ENCODE results near the gene CD81.

The CD81 gene

GRCh38 chr11:2378527-2379210, 1.6 kb downstream of the CD81 start:
- H3K4me3 ChIP-seq (ENCODE audit: low read depth, low read length): peak overlapping the region; percentile 93
- DNase-seq (ENCODE audit: low read depth): no peak
- no peak for TF ChIP-seq CTCF (IDR thresholded peaks at IDR 0.05; ENCODE audit: low read depth, low read length, missing control alignments)

GRCh38 chr11:2379466-2380174, 2.5 kb downstream of the CD81 start:
- DNase-seq (ENCODE audit: low read depth): no peak
- H3K4me3 ChIP-seq (ENCODE audit: low read depth, low read length): peak overlapping the region; percentile 40
- no peak for TF ChIP-seq CTCF (IDR thresholded peaks at IDR 0.05; ENCODE audit: low read depth, low read length, missing control alignments)

GRCh38 chr11:2380396-2380795, 3.3 kb downstream of the CD81 start:
- peak overlapping the region; percentile 40 for H3K4me3 ChIP-seq (ENCODE audit: low read depth, low read length)
- no peak for TF ChIP-seq CTCF (IDR thresholded peaks at IDR 0.05; ENCODE audit: low read depth, low read length, missing control alignments)
- no peak for DNase-seq (ENCODE audit: low read depth)

- peak overlapping the region; percentile 40 for H3K4me3 ChIP-seq (ENCODE audit: low read depth, low read length)
- peak; percentile 51 for DNase-seq (ENCODE audit: low read depth)
- no peak for TF ChIP-seq CTCF (IDR thresholded peaks at IDR 0.05; ENCODE audit: low read depth, low read length, missing control alignments)
These were observed 3.8 kb downstream of the CD81 start for GRCh38 chr11:2380807-2381350.

- no peak overlapping the region for H3K4me3 ChIP-seq (ENCODE audit: low read depth, low read length)
- TF ChIP-seq CTCF (IDR thresholded peaks at IDR 0.05; ENCODE audit: low read depth, low read length, missing control alignments): no peak
These were observed 4.5 kb downstream of the CD81 start for GRCh38 chr11:2381494-2382128.

GRCh38 chr11:2382129-2382517, 5.0 kb downstream of the CD81 start:
- DNase-seq (ENCODE audit: low read depth): no peak
- H3K4me3 ChIP-seq (ENCODE audit: low read depth, low read length): no peak overlapping the region; the same call in 1 of the 2 replicates
- no peak for TF ChIP-seq CTCF (IDR thresholded peaks at IDR 0.05; ENCODE audit: low read depth, low read length, missing control alignments)

More at GRCh38 chr11:2381494-2382128, 4.5 kb downstream of the CD81 start:
- no peak for DNase-seq (ENCODE audit: low read depth)

All from GM12864 (cell line).